G401.6 (cell line): ENCODE measurements around the gene MREG.

Experiments
- FAIRE-seq: peaks from 2 replicates; lab custom pipeline; 2012; peaks lifted over from hg19 to GRCh38; lab: Jason Lieb, UNC

Gene MREG, protein sequence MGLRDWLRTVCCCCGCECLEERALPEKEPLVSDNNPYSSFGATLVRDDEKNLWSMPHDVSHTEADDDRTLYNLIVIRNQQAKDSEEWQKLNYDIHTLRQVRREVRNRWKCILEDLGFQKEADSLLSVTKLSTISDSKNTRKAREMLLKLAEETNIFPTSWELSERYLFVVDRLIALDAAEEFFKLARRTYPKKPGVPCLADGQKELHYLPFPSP

DNA sequence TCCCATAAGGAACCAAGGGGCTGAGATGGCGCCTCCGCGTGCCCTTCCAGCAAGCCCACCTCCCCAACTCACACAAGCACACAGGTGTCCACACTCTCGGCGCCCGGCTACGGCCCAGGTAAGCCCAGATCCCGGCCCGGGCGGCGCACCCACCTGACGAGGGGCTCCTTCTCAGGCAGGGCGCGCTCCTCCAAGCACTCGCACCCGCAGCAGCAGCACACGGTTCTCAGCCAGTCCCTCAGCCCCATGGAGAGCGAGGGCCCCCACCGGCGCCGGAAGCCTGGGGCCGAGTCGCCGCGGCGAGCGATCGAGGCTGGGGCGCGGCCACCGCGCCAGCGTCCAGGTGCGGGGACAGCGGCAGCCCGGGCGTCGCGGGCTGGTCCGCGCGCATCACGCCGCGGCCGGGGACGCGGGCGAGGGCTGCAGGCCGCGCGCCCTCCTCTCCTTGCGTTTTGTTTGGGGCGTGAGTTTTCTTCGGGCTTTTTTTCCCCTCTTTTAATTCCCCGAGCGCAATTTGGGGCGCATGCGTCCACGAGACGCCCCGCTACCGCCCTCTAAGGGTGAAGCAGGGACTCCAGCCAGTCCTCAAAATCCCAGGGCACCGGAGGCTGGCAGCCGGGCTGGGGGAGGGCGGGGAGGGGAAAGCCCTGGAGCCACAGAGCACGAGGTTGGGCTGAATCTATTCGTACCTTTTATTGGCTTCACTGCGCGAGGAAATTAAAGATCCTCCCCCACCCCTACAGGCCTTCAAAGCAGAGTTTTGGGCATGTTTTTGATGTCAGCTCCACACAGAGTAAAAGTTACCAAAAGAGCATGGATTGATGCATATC lies at the start of gene MREG:
MREG (minus strand) TSS at position 472 of the 830 bp plus-strand sequence; CDS start at position 248, 224 bp downstream.
- FAIRE-seq, result no peak

DNA sequence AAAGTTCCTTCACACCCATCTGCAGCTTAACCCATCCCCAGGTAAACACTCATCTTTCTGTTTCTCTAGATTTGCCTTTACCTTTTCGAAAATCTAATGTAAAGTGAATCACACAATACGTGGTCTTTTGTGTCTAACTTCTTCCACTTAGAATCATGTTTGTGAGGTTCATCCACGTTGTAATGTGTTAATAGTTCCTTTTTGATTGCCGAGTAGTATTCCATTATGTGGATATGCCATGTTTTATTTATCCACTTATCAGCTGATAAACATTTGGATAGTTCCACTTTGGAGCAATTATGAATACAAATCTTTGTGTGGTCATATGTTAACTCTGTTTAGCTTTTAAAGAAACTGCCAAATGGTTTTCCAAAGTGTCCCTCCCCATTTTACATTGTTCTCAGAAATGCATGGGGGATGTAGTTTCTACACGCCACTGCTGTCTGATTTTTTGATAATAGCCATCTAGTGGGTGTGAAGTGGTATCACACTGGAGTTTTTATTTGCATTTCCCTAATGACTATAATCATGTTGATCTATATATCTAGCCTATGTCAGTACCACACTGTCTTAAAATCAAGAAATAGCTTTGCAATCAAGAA lies 46.0 kb upstream of the MREG start:
- FAIRE-seq, result no peak

DNA sequence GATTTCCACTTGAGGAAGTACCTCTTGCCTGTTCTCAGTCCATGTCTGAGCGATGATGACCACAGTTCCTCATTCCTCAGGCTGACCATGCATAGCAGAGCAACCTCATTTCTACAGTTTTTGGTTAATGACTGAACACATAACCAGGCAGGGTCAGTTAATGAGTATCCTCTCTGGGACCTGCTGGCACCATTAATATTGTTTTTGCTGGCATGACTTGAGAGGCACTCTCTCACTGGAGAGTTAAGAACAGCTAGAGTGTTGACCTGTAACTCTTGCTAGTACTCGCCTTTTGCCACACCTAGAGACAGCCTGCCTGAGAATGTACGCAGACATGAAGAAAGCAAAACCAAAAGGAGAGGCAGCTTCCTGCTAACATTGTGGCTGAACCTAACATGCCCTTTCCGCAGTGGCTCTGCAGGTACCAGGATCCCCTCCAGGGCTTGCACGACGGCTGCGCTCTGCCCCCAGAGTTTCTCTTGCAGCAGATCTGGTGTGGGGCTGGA lies 44.4 kb upstream of the MREG start:
- FAIRE-seq, result no peak

DNA sequence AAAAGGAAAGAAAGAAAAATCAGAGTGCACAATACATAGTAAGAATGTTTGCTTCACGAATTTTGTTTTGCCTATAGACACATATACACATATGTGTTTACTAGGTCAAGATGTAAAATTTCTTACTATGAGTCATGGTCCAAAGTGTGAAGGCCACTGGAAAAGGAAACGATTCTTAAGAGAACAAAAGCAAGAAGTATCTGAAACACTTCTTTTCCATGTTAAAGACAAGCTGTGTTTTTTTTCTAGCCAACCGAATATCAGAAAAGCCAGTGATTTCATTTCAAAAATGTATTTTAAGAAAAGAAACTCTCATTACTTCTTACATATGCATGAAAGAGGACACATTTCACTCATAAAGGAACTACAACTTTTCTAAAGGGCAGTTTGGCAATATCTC lies 43.4 kb upstream of the MREG start:
- FAIRE-seq, result no peak

DNA sequence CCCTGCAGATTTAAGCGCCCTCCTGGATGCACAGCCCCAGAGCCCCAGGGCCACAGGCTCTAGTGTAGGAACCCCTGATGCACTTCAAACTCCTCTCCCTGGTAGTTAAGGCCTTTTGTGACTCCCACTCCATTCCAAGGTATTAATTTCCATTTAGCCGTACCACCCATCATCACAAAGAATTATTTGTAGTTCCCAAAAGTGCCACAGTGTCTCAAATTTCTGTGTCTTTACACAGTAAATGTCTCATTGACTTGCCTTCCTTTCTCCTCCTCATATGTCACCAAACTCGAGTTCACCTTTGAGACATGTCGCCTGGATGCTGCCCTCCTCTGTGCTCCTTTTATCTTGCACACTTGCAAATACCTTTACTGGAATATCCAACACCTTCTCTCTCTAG lies 42.3 kb upstream of the MREG start:
- FAIRE-seq, result no peak

DNA sequence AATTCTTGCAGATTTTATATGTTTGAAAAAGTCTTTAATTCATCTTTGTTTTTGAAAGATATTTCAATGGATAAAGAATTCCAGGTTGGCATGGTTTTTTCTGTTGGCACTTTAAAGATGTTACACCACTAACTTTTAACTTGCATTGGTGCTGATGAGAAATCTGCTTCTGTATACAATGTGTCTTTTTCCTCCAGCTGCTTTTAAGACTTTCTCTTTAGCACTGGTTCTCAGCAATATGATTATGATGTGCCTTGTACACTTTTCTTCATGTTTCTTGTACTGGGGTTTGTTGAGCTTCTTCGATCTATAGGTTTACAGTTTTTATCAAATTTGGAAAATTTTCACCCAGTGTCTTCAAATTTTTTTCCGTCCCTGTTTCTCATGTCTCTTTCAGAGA lies 39.1 kb upstream of the MREG start:
- no peak for FAIRE-seq

DNA sequence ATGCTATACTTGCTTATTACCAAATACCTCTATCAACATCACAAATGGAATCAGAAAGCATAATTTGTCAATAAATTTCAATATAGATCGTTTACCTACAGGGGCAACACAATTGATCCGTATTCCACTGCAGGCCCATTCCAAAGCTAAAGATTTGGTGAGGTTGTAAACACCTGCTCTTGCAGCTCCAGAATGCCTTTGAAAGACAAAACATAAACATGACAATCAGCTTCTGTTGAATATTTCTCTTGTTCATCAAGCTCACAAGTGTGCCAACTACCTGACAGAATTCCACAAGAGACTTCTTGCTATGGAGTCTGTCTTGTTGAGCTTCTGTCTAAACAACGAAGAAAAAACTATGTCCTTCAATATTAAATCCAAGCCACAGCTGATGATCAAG lies 38.0 kb upstream of the MREG start:
- no peak for FAIRE-seq

DNA sequence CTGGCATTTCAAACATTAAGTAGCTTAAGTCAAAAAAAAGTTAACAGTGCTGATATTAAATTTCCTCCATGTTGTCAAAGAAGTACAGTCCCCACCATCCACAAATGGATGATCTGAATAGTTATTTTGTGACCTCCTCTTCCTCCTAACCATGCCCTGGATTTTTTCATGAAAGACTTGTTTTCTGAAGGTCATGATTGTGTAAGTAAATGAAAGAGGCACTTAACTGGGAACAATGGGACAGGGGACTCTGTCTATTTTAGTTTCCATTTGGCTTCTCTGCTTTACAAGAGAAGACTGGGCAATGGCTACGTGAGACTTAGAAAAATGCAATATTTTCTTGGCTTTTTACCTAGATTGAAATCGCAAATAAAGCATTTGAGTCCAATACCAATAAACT lies 36.1 kb upstream of the MREG start:
- no peak for FAIRE-seq

DNA sequence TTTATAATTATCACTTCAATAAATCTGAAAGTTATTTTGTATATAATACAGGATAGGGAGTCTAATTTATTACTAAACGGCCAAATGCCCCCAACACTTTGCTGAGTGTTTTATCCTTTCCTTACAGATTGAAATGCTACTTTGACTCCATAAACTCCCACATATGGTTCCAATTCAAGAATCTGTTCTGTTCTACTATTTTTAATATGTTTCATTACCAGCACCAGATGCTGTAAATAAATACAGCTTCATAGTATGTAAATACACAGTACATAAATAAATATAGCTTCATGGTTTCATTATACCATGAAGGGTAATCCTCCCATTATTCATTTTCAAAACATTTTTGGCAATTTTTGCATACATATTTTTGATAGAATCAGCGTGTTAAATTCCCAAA lies 34.0 kb upstream of the MREG start:
- no peak for FAIRE-seq

DNA sequence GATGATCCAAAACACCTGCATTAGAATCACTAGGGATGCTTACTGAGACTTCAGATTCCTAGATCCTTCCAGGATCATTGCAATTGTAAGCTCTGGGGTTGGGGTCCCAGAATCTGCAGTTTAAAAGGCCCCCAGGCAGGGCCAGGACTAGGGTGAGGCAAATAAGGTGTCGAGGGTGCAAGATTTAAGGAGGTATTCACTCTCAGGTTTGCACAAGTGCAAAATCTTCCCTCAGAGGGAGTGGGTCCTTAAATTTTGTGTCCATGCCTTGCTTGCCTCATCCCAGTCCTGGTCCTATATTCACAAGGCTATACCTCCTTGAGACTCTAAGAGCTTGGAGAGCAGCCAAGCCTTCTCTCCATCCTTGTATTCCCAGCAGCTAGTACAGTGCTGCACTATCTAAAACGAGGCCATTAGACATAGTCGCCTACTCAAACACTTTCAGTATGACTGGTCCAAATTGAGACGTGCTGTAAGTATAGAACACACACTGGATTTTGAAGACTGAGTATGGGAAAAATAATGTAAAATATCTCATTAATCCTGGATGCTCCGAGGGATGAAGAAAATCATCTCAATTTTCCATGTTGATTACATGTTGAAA lies 31.6 kb upstream of the MREG start:
- FAIRE-seq, result no peak

DNA sequence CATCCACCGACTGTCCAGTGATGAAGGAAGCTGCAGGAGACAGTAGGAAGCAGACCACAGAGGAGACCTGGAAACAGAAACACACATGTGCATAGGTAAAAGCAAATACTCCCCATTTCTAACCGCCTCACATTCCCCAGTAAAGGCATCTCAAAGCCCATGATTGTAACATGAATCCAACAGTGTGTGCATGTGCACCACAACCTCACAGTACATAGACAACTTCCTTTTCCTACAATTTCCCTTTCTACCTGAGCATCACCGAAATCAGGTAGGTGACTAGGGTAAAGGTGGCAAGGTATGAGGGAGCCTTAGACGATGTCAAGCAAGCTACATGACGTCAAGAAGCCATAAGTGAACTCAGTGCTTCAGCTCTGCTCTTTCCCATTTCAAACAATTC lies 30.6 kb upstream of the MREG start:
- FAIRE-seq, result no peak

DNA sequence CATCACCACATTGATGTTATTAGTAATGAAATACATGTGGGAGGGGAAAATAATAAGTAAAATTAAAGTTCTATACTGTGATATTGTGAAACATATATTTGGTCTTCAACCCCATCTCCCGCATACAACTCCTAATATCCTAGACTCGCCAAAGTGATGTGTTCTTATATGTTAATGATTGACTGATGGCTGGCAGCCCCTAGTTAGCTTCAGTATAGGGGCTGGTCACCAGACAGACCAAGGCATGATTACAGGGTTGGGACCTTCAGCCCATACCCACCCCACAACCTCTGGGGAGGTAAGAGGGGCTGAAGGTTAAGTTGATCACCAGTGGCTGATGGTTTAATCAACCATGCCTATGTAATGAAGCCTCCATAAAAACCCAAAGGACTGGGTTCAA lies 28.1 kb upstream of the MREG start:
- FAIRE-seq, result no peak

DNA sequence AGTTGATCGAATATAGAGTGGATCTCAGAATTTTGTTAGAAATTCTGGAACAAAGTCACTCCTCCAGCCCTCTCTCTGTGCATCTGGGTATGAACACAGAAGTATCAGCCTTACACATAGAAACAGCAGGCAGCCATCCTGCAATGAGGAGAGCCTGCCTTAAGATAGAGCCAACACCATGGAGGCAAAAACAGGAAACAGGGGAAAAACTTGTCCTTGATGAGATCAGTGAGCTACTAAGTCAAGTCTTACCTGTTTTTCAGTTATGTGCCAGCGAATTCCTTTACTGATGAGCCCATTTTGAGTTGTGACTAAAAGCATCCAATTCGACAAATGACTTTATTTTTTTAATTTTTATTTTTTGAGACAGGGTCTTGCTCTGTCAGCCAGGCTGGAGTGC lies 26.6 kb upstream of the MREG start:
- FAIRE-seq, result no peak

DNA sequence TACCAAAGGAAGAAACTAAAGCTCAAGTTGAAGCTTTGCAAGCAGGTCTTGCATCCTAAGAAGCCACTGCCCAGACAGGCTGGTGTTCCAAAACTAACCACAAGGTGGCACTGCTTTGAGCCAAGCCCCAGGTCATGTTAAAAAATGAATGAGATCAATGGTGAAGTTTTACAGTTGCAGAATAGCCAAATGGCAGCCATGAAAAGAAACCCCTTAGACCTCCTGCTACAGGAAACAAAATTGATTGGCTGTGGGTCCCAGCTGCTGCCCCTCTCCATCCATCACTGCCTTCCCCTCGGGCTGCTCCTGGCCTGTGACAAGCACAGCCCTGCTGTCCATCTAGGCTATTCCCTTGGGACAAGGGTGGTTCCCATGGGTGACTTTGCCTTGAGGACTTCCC lies 20.7 kb upstream of the MREG start:
- FAIRE-seq, result peak; percentile 63

DNA sequence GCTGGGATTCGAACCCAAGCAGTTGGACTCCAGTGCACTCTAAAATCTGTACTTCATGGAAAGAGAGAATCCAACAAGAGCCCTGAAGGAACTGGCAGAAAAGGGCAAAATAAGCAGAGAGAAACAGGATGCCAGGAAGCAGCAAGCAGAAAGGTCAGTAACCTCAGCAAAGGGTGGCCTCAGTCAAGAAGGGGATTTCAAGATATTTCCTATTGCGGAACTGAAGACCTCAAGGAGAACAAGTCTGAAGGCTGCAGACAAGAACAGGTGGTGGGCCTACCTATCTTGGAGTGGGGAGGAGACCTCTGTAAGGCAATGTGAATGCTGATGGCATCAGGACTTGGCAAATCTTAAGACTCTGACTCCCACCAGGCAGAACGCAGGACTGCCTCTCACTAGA lies 20.1 kb upstream of the MREG start:
- FAIRE-seq, result no peak

DNA sequence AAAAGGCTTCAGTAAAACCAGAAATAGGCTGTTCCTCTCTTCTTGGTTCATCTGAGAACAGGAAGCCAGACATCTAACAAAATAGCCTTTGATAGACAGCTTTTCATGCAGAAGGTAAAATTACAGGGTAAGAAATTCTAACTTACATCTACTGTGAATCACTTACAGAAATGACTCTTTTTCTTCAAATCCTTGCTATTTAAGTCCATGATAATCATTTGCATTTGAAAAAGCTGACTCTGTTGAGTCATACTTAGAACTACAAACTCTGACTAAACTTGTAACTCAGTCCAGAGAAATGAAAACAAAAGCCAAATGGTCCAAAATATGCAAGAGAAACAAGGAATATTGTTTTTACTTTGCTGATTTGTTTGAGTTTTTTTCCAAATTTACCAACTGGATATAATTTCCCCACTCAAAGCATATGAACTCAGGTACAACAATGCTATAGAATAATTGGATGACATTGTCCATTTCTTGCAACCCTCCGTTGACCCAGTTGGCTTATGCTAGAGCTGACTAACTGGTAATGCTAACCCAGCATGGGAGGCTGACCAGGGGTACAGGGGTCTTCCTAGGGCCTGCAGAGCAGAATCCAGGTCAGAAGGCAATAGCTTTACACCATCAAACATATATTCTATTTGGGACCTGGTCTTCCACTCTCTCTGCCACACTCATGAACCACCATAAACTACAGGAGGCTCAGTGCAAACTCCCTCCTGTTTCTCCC lies 18.8 kb upstream of the MREG start:
- no peak for FAIRE-seq

DNA sequence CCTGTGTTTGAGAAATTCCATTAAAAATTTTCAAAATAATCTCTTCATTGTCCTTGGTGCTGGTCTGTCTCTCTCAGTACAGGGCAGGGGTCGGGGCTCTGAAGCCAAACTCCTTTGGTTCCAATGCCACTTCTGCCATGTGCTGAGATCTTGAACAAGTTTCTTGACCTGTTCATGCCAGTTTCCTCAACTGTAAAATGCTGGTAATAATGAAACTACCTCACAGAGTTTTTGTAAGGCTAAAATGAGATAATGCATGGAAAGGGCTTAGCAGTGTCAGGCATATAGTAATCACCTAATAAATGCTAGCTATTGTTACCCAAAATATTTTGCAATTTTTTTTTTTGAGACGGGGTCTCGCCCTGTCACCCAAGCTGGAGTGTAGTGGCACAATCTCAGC lies 16.9 kb upstream of the MREG start:
- FAIRE-seq, result no peak

DNA sequence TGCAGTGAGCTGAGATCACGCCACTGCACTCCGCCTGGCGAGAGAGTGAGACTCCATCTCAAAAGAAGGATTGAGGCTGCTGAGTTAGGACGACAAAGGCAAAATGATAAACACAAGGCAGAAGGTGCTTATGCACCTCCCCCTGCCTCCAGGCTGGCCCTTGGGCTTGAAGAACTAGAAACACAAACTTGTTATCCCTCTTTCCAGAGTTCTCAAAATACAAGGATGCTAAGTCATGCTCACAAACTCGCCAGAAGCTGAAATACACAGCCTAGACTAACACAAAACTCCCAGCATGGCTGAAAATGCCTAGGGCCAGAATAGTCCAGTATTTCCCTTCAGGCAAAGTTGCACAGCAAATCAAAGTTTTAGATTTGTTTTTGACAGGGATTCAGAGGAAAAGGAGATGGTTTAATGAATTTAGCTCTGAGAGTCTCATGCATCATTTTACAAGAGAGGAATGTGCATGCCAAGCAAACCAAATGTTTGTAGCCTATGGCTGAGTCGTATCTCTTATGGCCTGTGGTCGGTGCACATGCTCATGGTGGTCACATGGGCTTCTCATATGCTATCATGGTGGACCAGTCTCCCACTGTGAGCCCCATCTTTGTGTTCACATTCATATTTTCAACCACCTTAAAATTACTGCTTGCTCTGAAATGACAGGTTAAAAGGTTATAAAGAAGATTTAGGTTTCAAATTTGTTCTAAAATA lies 16.2 kb upstream of the MREG start:
- FAIRE-seq, result no peak

DNA sequence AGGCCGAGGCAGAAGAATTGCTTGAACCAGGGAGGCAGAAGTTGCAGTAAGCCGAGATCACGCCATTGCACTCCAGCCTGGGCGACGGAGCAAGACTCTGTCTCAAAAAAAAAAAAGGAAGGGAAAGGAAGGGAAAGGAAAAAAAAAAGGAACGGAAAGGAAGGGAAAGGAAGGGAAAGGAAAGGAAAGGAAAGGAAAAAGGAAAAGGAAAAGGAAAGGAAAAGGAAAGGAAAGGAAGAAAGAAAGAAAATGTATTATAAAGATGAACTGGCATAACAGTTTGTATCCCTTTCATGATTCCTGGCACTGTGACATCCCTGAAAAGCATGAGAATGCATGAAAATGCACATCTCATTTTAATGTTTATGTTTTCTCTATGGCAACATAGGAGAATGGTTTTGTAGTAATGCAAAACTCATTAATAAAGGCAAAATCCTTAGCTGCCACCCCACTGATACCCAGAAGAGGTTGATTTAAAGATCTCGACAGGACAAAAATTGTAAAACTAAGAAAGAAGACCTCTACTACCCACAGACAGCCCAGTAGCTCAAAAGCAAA lies 11.5 kb upstream of the MREG start:
- FAIRE-seq, result no peak

DNA sequence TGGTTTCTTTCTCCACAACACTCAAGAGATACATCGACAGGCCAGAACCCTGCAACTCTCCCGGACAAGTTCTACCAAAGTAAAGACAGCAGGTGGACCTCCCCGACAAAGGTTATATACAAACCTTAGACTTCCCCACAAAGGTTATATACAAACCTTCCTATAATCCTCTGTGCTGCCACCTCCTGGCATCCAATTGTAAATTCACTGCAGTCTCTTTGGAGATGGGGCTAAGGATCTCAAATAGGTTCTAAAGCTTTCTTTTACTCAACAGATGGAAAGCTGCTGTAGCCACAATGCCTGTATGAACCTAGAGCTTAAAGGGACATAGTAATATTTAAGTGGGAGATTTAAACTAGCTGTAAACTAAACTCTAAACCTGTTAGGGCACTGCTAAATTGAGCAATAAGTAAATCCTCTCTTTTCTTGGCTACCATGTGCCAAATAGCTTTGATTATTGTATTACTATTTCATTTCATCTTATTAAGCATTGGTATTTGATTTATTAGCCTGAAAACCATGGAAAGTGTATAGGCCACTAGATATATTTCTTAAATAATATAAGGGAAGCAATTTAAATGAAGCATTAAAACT lies 9.8 kb upstream of the MREG start:
- peak; percentile 90 for FAIRE-seq
